HUES48 (cell line): ENCODE results near the gene NANP.
"Not testable (repeated sequence)": the region's sequence is repeated elsewhere in the genome, so short reads cannot be mapped to it uniquely, and the experiment has no call there.

Experiments
- H3K27ac ChIP-seq: one replicate; pipeline ENCODE4 v1.7.0; 2013; ENCODE audit warnings: low read depth, low read length, inconsistent platforms
- H3K27me3 ChIP-seq: 2 replicates; pipeline ENCODE4 v1.6.1; 2013; ENCODE audit warnings: mild to moderate bottlenecking, low read length; ENCODE audit not compliant: control insufficient read depth, insufficient read depth
- H3K36me3 ChIP-seq: 2 replicates; pipeline ENCODE4 v1.6.1; 2013; ENCODE audit warnings: low read length; ENCODE audit not compliant: control insufficient read depth, insufficient read depth
- H3K4me1 ChIP-seq: 2 replicates; pipeline ENCODE4 v1.6.1; 2013; ENCODE audit warnings: mild to moderate bottlenecking, low read length; ENCODE audit not compliant: control insufficient read depth, insufficient read depth
- H3K4me3 ChIP-seq: 2 replicates; pipeline ENCODE4 v1.5.1; 2013; ENCODE audit warnings: mild to moderate bottlenecking, low read depth, low read length
- H3K9ac ChIP-seq: 2 replicates; pipeline ENCODE4 v1.6.1; 2013; ENCODE audit warnings: mild to moderate bottlenecking, low read depth, low read length, moderate library complexity
- H3K9me3 ChIP-seq: 2 replicates; pipeline ENCODE4 v1.6.1; 2013; ENCODE audit warnings: low read length; ENCODE audit not compliant: control insufficient read depth, insufficient read depth

Gene NANP

DNA sequence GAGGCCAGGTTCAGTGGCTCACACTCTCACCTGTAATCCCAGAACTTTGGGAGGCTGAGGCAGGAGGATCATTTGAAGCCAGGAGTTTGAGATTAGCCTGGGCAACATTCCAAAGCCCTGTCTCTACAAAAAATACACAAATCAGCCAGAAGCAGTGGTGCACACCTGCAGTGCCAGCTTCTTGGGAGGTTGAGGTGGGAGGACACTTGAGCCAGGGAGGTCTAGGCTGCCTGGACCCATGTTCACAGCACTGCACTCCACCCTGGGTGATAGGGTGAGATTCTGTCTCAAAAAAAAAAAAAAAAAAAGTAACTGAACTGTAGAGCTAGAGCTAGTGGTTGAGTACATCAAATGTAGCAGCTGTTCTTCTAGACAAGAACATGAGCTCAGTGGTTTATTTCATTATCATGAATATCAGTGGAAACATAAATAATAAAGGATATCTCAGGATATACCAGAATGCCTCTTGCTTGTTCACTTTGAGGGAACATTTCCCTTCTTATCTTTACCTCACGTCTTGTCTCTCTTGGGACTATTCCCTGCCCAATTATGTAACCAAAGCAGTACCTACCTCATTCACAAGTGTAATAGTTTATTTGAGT lies 17.6 kb downstream of the NANP start:
- Histone ChIP-seq H3K9ac (no peak overlapping the region), H3K9me3 (no peaks in the 10 kb centered on the region), H3K4me1 (peaks cover 4% of the 10 kb centered on the region; the same call in 1 of the 2 replicates), H3K27ac (no peak overlapping the region), H3K4me3 (no peak overlapping the region), H3K27me3 (no peaks in the 10 kb centered on the region), H3K36me3 (no peaks in the 10 kb centered on the region)

DNA sequence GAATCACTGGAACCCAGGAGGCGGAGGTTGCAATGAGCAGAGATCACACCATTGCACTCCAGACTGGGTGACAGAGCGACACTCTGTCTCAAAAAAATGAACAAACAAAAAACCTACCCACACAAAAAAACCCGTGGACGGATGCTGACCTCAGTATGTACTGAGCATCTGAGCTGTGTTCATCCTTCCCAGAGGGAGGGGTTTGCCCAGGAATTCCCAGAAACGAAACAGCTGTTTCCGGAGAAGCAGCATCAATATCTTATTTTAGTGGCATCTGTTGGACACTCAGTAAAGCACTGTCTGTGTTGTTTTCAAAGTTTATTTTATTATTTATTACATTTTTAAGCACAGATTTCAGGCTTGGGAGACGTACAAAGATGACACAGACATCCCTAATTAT lies 18.7 kb downstream of the NANP start:
- H3K36me3 ChIP-seq, result no peaks in the 10 kb centered on the region
- no peak overlapping the region for H3K27ac ChIP-seq
- H3K27me3 ChIP-seq, result no peaks in the 10 kb centered on the region
- H3K4me1 ChIP-seq, result peaks cover 4% of the 10 kb centered on the region; the same call in 1 of the 2 replicates
- no peaks in the 10 kb centered on the region for H3K9me3 ChIP-seq
- no peak overlapping the region for H3K9ac ChIP-seq
- no peak overlapping the region for H3K4me3 ChIP-seq

DNA sequence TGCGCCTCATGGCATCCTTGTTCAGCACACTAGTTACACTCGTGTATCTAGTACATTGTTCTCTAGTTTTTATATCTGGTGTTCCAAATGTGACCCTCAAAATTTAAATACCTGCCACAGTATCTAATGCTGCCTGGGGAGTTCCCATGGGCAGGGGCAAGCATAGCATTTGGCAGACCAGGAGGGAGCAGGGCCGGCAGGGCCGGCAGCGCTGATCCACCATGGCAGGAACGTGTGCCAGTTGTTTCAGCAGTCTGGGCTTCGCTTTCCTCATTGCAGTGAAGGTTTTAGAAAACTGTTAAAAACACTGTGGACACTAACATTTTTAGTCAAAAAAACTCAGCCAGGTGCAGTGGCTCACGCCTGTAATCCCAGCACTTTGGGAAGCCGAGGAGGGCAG lies 19.2 kb downstream of the NANP start:
- H3K4me3 ChIP-seq, result no peak overlapping the region

DNA sequence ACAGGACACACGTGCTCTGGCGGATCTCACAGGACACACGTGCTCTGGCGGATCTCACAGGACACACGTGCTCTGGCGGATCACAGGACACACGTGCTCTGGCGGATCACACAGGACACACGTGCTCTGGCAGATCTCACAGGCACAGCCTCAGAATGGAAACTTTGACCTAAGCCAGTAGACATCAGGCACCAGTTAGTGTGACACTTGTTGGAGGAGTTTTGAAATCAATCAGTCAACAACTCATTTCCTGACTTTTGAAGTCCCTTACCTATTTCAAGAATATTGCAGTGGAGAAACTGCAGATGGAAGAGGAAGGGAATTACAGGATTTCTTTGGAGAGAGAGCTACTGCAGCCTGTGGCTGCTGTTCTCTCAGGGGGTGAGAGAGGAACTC lies 20.9 kb downstream of the NANP start:
- H3K36me3 ChIP-seq, H3K9me3 ChIP-seq, H3K9ac ChIP-seq, H3K4me1 ChIP-seq, H3K27ac ChIP-seq, H3K4me3 ChIP-seq, H3K27me3 ChIP-seq: not testable (repeated sequence)

More for the DNA sequence above, 19.2 kb downstream of the NANP start:
- no peak overlapping the region for H3K9ac ChIP-seq
- no peak overlapping the region for H3K27ac ChIP-seq
- no peaks in the 10 kb centered on the region for H3K36me3 ChIP-seq
- H3K27me3 ChIP-seq, result no peaks in the 10 kb centered on the region
- peaks cover 4% of the 10 kb centered on the region; the same call in 1 of the 2 replicates for H3K4me1 ChIP-seq
- no peaks in the 10 kb centered on the region for H3K9me3 ChIP-seq

DNA sequence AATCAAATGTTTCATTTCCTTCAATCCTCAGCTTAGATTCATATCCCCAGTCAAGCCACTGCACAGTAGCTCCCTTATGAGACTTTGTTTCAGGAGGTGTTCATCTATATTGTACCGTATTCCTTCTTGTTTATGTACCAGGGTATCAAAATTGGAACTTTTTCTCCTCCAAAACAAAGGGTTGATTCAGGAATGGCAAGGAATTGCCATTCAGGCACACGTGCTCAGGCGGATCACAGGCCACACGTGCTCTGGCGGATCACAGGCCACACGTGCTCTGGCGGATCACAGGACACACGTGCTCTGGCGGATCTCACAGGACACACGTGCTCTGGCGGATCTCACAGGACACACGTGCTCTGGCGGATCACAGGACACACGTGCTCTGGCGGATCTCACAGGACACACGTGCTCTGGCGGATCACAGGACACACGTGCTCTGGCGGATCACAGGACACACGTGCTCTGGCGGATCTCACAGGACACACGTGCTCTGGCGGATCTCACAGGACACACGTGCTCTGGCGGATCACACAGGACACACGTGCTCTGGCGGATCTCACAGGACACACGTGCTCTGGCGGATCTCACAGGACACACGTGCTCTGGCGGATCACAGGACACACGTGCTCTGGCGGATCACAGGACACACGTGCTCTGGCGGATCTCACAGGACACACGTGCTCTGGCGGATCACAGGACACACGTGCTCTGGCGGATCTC lies 21.5 kb downstream of the NANP start:
- not testable (repeated sequence) for H3K9me3 ChIP-seq, H3K9ac ChIP-seq, H3K27me3 ChIP-seq, H3K27ac ChIP-seq, H3K4me1 ChIP-seq, H3K4me3 ChIP-seq, H3K36me3 ChIP-seq

DNA sequence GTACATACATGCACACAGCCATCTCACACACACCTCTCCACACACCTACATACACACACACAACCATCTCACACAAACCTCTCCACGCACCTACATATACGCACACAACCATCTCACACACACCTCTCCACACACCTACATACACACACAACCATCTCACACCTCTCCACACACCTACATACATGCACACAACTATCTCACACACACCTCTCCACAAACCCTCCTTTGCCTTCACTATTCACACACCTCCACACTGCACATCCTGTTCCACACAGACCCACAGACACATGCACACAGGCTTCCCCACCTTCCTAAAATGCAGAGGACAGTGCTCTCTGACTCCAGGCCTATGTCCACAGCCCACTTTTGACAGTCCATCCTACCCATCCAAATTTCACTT lies 22.2 kb downstream of the NANP start:
- H3K9me3 ChIP-seq, result no peaks in the 10 kb centered on the region
- no peak overlapping the region for H3K27ac ChIP-seq
- no peak overlapping the region for H3K4me3 ChIP-seq
- H3K36me3 ChIP-seq, result no peaks in the 10 kb centered on the region
- no peak overlapping the region for H3K9ac ChIP-seq
- no peaks in the 10 kb centered on the region for H3K4me1 ChIP-seq
- no peaks in the 10 kb centered on the region for H3K27me3 ChIP-seq

DNA sequence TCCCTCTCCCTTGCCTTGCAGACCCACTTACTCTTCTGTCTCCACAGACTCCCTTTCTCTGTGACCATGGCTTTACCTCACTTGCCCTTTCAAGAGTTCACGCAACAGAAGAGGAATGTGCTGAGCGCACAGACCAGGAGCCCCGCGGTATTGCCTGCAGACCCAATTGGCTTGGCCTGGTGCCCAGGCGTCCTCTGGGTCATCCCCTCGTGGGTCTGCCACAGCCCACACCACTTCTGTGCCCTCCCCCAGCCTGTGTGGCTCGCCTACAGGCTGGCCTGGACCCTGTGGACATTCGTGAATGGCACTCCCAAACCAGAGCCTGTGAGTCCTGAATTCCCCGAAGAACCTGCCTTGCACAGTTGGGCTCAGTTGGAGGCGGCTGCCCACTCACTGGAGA lies 23.2 kb downstream of the NANP start:
- Histone ChIP-seq H3K27me3 (no peaks in the 10 kb centered on the region), H3K4me1 (no peaks in the 10 kb centered on the region)

DNA sequence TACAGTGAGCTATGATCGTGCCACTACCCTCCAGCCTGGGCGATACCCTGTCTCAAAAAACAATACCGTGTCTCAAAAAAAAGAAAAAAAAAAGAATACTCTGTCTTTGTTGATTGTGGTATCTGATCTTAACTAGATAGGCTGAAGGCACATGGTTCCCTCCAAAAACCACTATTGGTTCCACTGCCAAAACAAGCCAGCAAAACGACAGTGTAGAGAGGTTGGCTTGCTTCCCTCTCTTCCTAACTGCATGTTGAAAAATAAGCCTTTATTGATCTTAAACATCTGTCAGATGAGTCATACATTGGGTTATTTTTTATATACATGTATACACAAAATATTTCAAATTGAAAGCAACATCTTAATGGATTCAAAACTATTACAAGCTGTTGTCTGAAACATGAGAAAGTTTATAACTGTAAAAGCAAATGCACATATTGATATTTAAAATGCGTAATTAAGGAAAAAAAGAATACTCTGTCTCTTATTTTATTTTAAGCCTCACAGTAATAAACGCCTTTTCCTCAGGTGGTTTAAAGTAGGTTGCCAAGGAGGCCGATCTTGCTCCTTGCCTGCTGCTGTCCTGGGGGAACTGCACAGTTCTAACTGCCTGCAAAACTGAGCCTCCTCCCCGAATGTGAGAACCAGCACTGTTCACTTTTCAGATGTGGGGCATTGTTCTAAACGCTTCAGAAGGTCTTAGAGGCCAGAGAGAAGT lies 31.5 kb downstream of the NANP start:
- no peaks in the 10 kb centered on the region for H3K27me3 ChIP-seq
- no peaks in the 10 kb centered on the region for H3K4me1 ChIP-seq
- no peak overlapping the region for H3K4me3 ChIP-seq
- H3K9ac ChIP-seq, result no peak overlapping the region
- H3K9me3 ChIP-seq, result no peaks in the 10 kb centered on the region
- no peak overlapping the region for H3K27ac ChIP-seq
- no peaks in the 10 kb centered on the region for H3K36me3 ChIP-seq

More for the DNA sequence above, 23.2 kb downstream of the NANP start:
- H3K9ac ChIP-seq, result no peak overlapping the region
- H3K9me3 ChIP-seq, result no peaks in the 10 kb centered on the region
- no peaks in the 10 kb centered on the region for H3K36me3 ChIP-seq
- H3K27ac ChIP-seq, result no peak overlapping the region
- no peak overlapping the region for H3K4me3 ChIP-seq

DNA sequence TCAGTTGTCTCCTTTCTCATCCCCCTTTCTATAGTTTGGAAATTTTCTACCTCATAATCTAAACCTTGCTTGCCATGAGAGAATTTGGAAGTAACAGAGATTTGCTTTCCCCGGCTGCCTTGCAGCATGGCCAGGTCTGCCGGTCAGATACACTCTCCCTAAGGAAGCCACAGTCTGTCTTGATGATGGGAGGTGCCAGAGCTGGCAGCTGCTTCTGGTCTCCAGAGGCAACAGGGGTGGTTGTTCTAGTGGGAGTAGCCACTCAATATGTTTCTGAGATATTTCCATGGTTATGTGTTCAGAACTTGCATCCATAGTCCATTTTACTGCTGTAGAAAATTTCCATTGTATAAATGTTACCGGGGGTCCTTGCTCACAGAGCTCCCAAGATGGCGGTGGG lies 33.0 kb downstream of the NANP start:
- H3K36me3 ChIP-seq, H3K27ac ChIP-seq, H3K27me3 ChIP-seq: not testable (repeated sequence)

DNA sequence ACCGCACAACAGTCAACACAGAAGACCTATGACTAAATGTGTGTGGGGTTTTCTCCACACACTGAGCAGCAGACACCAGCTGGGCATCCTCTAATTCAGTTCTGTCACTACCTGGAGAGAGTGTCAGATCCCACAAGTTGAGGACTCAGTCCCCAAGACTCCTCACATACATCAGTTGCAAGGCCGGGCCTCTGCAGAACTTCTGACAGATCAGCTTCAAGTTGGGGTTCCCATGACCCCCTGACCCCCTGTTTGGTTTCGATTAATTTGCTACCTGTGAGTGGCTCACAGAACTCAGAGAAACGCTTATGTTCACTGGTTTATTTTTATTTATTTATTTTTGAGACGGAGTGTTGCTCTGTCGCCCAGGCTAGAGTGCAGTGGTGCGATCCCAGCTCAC lies 35.3 kb downstream of the NANP start:
- H3K9me3 ChIP-seq, result no peaks in the 10 kb centered on the region
- no peak overlapping the region for H3K4me3 ChIP-seq
- H3K27ac ChIP-seq, result no peak overlapping the region
- no peaks in the 10 kb centered on the region for H3K27me3 ChIP-seq
- no peak overlapping the region for H3K9ac ChIP-seq
- H3K36me3 ChIP-seq, result no peaks in the 10 kb centered on the region
- no peaks in the 10 kb centered on the region for H3K4me1 ChIP-seq

More for the DNA sequence above, 33.0 kb downstream of the NANP start:
- not testable (repeated sequence) for H3K4me1 ChIP-seq, H3K4me3 ChIP-seq, H3K9me3 ChIP-seq, H3K9ac ChIP-seq

DNA sequence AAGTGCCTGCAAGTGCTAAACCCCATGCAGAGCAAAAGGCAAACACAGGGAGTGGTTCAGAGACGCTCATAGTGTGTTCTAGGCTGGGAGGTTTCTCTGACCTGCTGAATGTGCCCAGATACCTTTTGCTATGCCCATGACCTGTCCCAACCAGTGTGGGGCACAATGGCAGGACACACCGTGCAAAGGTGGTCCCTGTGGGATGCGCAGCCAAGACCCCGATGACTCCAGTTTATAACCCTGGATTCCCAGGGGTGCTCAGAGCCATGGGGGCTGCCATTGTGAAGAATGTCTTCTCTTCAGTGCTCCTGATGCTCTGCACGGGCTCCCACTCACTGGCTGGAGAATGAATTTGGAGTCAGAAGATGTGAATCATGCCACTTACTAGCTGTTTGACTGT lies 36.3 kb downstream of the NANP start:
- no peak overlapping the region for H3K27ac ChIP-seq
- H3K36me3 ChIP-seq, result no peaks in the 10 kb centered on the region
- no peak overlapping the region for H3K9ac ChIP-seq
- H3K4me1 ChIP-seq, result no peaks in the 10 kb centered on the region
- no peak overlapping the region for H3K4me3 ChIP-seq
- no peaks in the 10 kb centered on the region for H3K27me3 ChIP-seq
- H3K9me3 ChIP-seq, result no peaks in the 10 kb centered on the region
